ENCODE results near the gene SYNGAP1. TPM values are rescaled to one million over a fixed set of nuclear protein-coding genes. Genes with fewer than 3 reads are reported as not detected.

The SYNGAP1 gene
- total and polyA plus RNA-seq, 4 donors = 0.32 to 1.8 (median 1.1) TPM

DNA sequence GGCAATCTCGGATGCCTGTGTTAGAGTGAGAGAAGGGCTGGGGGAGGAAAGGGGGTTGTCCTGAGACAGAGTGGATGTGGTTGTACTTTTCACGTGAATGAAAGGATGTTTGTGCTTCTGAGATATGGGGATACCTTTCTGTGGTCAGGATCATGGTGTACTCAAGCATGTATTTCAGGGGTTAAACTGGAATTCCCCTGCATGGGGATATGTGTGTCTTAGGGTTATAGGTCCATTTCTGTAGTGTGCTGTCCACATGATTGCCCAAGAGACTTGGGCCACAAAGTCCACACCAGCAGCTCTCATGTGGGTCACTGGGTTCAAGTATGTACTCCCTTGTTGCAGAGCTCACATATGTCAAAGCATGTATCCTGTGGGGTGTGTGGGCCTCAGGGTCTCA, 10.5 kb downstream of the SYNGAP1 start:
- Histone ChIP-seq H3K4me3 (ENCODE audit: low read depth in 1 of 3, low read length in 3 of 3) (no peak overlapping the region), H3K27ac (ENCODE audit: low read depth in 1 of 2, low read length in 2 of 2) (no peak overlapping the region), H3K36me3 (ENCODE audit: control insufficient read depth in 4 of 4, insufficient read depth in 3 of 4, low read depth in 1 of 4, low read length in 3 of 4) (no peaks in the 10 kb centered on the region), H3K27me3 (ENCODE audit: control insufficient read depth in 4 of 4, insufficient read depth in 4 of 4, low read length in 3 of 4) (no peaks in the 10 kb centered on the region), H3K4me1 (ENCODE audit: control insufficient read depth in 4 of 4, insufficient read depth in 4 of 4, low read length in 3 of 4) (peaks cover 8 to 44% (median 22%) of the 10 kb centered on the region in 4 donors), H3K9ac (ENCODE audit: low read depth in 1 of 2, low read length in 2 of 2) (no peak overlapping the region), H3K9me3 (ENCODE audit: control insufficient read depth in 4 of 4, low read length in 3 of 4) (no peaks in the 10 kb centered on the region)
- no peak for DNase-seq (ENCODE audit: low spot score)
- WGBS = 54% methylated on average over 2 of the region's 2 CpGs
- TF ChIP-seq HNF4A (conservative IDR thresholded peaks at IDR 0.05) (peak; percentile 73 to 88), JUND (IDR thresholded peaks at IDR 0.05) (peak in 1 of 2 donors; percentile 34), CTCF (IDR thresholded peaks at IDR 0.05; ENCODE audit: low read depth, low read length, missing input control) (no peak), FOXA2 (IDR thresholded peaks at IDR 0.05) (no peak), RXRA (IDR thresholded peaks at IDR 0.05) (peak; percentile 31 to 54), HNF4G (IDR thresholded peaks at IDR 0.05) (peak; percentile 45), SP1 (IDR thresholded peaks at IDR 0.05) (peak; percentile 51)

GRCh38 chr6:33430991-33431879, 11.4 kb downstream of the SYNGAP1 start:
- Histone ChIP-seq H3K27ac (ENCODE audit: low read depth in 1 of 2, low read length in 2 of 2) (peak overlapping the region in 1 of 2 donors; percentile 8), H3K27me3 (ENCODE audit: control insufficient read depth in 4 of 4, insufficient read depth in 4 of 4, low read length in 3 of 4) (no peaks in the 10 kb centered on the region), H3K4me3 (ENCODE audit: low read depth in 1 of 3, low read length in 3 of 3) (no peak overlapping the region), H3K36me3 (ENCODE audit: control insufficient read depth in 4 of 4, insufficient read depth in 3 of 4, low read depth in 1 of 4, low read length in 3 of 4) (peaks cover 0 to 3% (median 0%) of the 10 kb centered on the region in 4 donors), H3K4me1 (ENCODE audit: control insufficient read depth in 4 of 4, insufficient read depth in 4 of 4, low read length in 3 of 4) (peaks cover 8 to 40% (median 22%) of the 10 kb centered on the region in 4 donors), H3K9me3 (ENCODE audit: control insufficient read depth in 4 of 4, low read length in 3 of 4) (no peaks in the 10 kb centered on the region), H3K9ac (ENCODE audit: low read depth in 1 of 2, low read length in 2 of 2) (no peak overlapping the region)
- TF ChIP-seq NR2F2 (IDR thresholded peaks at IDR 0.05) = no peak
- no peak for TF ChIP-seq FOXA1 (IDR thresholded peaks at IDR 0.05)
- TF ChIP-seq TAF1 (conservative IDR thresholded peaks at IDR 0.05) = no peak
- TF ChIP-seq RXRA (IDR thresholded peaks at IDR 0.05) = no peak
- peak; percentile 68 for DNase-seq (ENCODE audit: low spot score)
- 44% methylated on average over 12 of the region's 12 CpGs for WGBS

GRCh38 chr6:33431880-33432541, 12.1 kb downstream of the SYNGAP1 start:
- Histone ChIP-seq H3K4me3 (ENCODE audit: low read depth in 1 of 3, low read length in 3 of 3) (no peak overlapping the region), H3K27ac (ENCODE audit: low read depth in 1 of 2, low read length in 2 of 2) (no peak overlapping the region)
- TF ChIP-seq FOXA2 (IDR thresholded peaks at IDR 0.05) = no peak
- no peak for TF ChIP-seq CTCF (IDR thresholded peaks at IDR 0.05; ENCODE audit: low read depth, low read length, missing input control)
- TF ChIP-seq FOXA1 (IDR thresholded peaks at IDR 0.05) = no peak
- TF ChIP-seq MAX (IDR thresholded peaks at IDR 0.05) = no peak
- TF ChIP-seq YY1 (IDR thresholded peaks at IDR 0.05) = no peak
- TF ChIP-seq EGR1 (IDR thresholded peaks at IDR 0.05; ENCODE audit: low read depth in 2 of 2) = no peak
- TF ChIP-seq HNF4A (conservative IDR thresholded peaks at IDR 0.05) = no peak
- no peak for TF ChIP-seq ATF3 (IDR thresholded peaks at IDR 0.05)
- TF ChIP-seq RXRA (IDR thresholded peaks at IDR 0.05) = no peak
- TF ChIP-seq SP1 (IDR thresholded peaks at IDR 0.05) = no peak
- no peak for TF ChIP-seq GABPA (IDR thresholded peaks at IDR 0.05 in 1 of 2, conservative IDR thresholded peaks at IDR 0.05 in 1 of 2)
- TF ChIP-seq HNF4G (IDR thresholded peaks at IDR 0.05) = no peak
- TF ChIP-seq ZBTB33 (IDR thresholded peaks at IDR 0.05) = no peak
- no peak for TF ChIP-seq TAF1 (conservative IDR thresholded peaks at IDR 0.05)

More at GRCh38 chr6:33431880-33432541, 12.1 kb downstream of the SYNGAP1 start:
- no peak overlapping the region for H3K9ac ChIP-seq (ENCODE audit: low read depth in 1 of 2, low read length in 2 of 2)
- peaks cover 8 to 37% (median 22%) of the 10 kb centered on the region in 4 donors for H3K4me1 ChIP-seq (ENCODE audit: control insufficient read depth in 4 of 4, insufficient read depth in 4 of 4, low read length in 3 of 4)
- WGBS = 73% methylated on average over 12 of the region's 12 CpGs
- H3K9me3 ChIP-seq (ENCODE audit: control insufficient read depth in 4 of 4, low read length in 3 of 4) = no peaks in the 10 kb centered on the region
- no peak for DNase-seq (ENCODE audit: low spot score)
- no peaks in the 10 kb centered on the region for H3K27me3 ChIP-seq (ENCODE audit: control insufficient read depth in 4 of 4, insufficient read depth in 4 of 4, low read length in 3 of 4)
- H3K36me3 ChIP-seq (ENCODE audit: control insufficient read depth in 4 of 4, insufficient read depth in 3 of 4, low read depth in 1 of 4, low read length in 3 of 4) = peaks cover 0 to 6% (median 0%) of the 10 kb centered on the region in 4 donors

Measured in liver (tissue), 9 donors.